NCI-H226 (cell line): Measurements from ENCODE around the gene AMPD2.
A peak's percentile ranks its signal among the peaks of the same experiment; 100 is the strongest.

Experiments
- DNase-seq: peaks from one replicate; pipeline ENCODE4 v3.0.0-alpha.2; 2015

AMPD2 gene

GRCh38 chr1:109630898-109631512 is 11.4 kb downstream of the AMPD2 start:
- no peak for DNase-seq

GRCh38 chr1:109631513-109632505 is 12.2 kb downstream of the AMPD2 start:
- DNase-seq: no peak

GRCh38 chr1:109632671-109633346 is 13.2 kb downstream of the AMPD2 start:
- no peak for DNase-seq

GRCh38 chr1:109634292-109634691 is 14.7 kb downstream of the AMPD2 start:
- DNase-seq: no peak

GRCh38 chr1:109634771-109635750 is 15.4 kb downstream of the AMPD2 start:
- DNase-seq: no peak

- DNase-seq: no peak
These were observed 16.2 kb downstream of the AMPD2 start for GRCh38 chr1:109635862-109636200.

GRCh38 chr1:109636201-109636952 is 16.7 kb downstream of the AMPD2 start:
- peak; percentile 78 for DNase-seq

- DNase-seq: no peak
These were observed 17.8 kb downstream of the AMPD2 start for GRCh38 chr1:109637446-109637845.

GRCh38 chr1:109639063-109639840 is 19.6 kb downstream of the AMPD2 start:
- no peak for DNase-seq

GRCh38 chr1:109639841-109640184 is 20.2 kb downstream of the AMPD2 start:
- no peak for DNase-seq

- DNase-seq: peak; percentile 51
These were observed 20.7 kb downstream of the AMPD2 start for GRCh38 chr1:109640285-109640865.

- DNase-seq: no peak
These were observed 21.6 kb downstream of the AMPD2 start for GRCh38 chr1:109641078-109641740.

GRCh38 chr1:109641861-109642260 is 22.2 kb downstream of the AMPD2 start:
- DNase-seq: no peak

- DNase-seq: no peak
These were observed 23.0 kb downstream of the AMPD2 start for GRCh38 chr1:109642626-109643025.

GRCh38 chr1:109643385-109644230 is 24.0 kb downstream of the AMPD2 start:
- DNase-seq: peak; percentile 52

- DNase-seq: no peak
These were observed 25.0 kb downstream of the AMPD2 start for GRCh38 chr1:109644670-109645069.

GRCh38 chr1:109649491-109649914 is 29.9 kb downstream of the AMPD2 start:
- no peak for DNase-seq

- DNase-seq: no peak
These were observed 31.0 kb downstream of the AMPD2 start for GRCh38 chr1:109650609-109651008.

GRCh38 chr1:109652402-109652801 is 32.8 kb downstream of the AMPD2 start:
- DNase-seq: no peak
